ENCODE results near the gene BLOC1S3.

Gene BLOC1S3

DNA sequence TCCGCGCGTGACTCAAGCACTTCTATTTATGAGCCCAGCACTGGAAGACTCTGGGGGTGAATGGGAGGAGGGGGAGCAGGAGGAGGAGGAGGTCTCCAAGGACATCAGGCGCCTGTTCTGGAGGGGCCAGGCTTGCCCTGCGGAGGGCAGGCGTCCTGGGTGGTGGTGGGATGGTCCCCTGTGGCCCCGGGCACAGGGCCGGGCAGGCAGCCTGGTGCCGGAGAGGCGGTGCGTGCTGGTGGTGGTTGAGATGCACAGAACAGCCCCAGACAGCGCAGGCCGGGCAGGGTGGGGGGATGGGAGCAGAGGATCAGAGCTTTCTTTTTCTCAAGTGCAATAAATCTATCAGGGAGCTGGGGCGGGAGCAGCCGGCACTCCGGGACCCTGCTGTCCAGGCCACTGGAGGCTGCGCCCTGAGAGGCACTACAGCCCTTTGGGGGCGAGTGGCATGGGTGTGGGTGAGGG is 31.8 kb upstream of the BLOC1S3 start:
- DNase-seq: no peak

DNA sequence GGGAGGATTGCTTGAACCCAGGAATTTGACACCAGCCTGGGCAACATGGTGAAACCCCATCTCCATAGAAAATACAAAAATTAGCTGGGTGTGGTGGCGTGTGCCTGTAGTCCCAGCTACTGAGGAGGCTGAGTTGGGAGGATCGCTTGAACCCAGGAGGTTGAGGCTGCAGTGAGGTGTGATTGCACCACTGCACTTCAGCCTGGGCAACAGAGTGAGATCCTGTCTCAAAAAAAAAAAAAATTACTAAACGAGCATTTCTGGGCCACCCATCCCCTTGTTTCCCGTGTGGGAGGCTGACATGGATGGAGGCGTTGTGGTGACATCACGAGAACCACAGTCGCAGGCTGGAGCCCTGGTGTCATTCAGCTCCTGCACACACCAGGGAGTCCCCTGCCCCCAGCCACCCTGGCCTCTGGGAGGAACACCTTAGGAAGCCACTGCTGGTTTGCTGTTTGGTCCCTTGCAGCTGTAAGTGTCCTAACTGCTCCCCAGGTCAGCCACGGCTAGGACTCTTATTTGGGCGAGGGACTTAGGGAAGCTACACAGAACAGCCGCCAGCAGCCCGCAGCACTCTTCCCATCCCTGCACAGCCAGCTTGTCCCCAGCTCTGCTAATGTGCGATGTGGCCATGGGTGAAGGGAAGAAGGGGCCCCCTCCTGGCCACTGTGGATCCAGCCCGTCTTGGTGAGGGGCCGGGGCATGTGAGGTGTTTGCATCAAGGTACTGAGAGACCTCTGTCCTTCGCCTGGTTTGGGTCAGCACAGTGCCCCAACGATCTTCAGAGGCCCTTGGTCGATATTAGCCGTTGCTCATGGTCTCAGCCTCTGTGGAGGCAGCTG is 30.5 kb upstream of the BLOC1S3 start:
- no peak for DNase-seq

DNA sequence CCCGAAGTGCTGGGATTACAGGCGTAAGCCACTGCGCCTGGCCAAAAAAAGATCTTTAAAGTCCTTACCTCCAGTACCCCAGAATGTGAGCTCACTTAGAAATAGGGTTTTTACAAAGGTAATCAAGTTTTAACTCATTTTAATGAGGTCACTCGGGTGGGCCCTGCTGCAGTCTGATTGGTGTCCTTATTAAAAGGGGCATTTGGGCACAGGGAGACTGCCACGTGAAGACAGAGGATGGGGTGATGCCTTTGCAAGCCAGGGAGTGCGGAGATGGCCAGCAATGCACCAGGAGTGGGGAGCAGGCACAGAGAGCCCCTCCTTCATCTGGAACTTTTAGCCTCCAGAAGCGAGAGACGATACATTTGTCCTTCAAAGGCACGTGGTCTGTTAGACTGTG is 29.5 kb upstream of the BLOC1S3 start:
- no peak for DNase-seq

DNA sequence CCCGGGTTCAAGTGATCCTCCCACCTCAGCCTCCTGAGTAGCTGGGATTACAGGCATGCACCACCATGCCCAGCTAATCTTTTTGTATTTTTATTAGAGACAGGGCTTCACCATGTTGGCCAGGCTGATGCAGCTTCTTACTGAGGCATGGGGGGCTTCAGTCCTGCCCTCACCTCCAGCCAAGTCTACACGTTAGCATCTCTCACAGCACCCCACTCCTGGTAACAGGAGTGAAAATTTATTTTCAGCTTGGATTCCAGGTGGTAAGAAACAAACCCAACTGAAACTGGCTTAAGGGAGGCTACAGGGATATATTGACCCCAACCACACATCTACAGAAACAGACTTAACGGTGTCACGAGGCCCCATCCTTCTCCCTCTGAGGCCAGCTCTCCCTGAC is 28.4 kb upstream of the BLOC1S3 start:
- DNase-seq: no peak

DNA sequence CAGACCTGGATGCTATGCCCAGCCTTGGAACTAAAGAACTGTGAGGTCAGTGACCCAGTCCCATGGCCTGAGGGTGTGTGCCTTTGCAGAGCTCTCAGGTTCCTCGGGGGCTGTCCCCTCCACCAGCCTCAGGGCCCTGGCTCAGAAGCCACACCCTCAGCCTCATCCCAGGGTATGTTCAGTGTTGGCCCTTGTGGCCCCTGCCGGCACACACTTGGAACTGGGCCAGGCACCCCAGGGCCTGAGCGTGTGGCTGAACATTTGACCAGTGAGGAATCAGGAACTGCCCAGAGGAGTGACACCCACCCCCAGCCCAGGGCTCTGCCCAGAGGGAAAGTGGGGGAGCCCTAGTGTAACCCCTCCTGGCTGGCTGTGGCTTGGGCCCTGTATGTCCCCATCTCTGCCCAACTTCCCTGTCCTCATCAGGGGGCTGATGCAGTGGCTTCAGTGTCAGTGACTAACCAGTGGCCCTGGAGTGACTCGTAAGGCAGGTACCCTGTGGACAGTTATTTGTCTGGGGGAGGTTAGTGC is 27.8 kb upstream of the BLOC1S3 start:
- no peak for DNase-seq

DNA sequence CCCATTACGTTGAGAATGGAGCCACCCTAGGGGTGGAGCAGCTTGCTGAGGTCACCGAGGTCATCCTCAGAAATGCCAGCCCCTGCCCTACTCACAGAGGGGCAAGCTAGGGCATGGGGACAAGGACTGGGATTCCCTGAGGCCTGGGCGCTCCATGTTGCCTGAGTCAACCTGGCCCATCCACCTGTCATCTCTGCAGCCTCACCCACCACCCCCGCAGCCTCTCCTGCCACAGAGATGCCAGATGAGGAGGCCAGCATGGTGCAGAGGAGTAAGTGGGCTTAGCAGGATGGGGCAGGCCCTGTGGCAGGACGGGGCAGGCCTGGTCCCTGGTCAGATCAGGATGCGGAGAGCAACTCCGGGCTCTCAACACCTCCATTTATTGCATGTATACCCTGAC is 27.3 kb upstream of the BLOC1S3 start:
- no peak for DNase-seq

DNA sequence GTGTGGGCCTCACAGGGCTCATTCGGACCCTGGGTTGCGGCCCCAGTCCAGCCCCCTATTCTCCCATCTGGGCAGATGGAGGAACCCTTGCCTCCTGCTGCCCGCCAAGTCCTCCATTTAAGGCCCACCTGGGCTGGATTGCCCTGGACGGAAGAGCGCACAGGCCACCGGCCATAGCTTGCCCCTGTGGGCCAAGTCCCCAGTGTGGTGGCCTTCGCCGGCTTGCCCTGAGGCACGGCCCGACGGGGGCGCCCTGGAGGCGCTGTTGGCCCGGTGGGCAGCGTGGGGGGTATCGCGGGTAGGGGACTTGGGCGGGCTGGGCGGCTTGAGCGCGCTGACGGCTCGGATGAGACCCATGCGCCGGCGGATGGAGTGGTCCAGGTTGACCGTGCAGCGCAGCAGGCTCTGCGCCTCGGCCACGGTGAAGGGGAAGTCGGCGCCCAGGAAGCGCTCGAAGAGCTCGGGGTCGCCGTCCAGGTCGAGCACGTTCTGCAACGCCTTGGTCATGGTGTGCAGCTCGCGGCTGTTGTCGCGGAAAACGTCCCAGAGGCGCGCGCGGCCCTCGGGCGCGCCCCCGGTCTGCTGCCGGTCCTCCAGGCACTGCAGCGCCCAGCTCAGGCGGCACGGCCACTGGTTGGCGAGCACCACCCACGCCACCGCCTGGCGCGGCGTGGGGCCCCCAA is 26.6 kb upstream of the BLOC1S3 start:
- DNase-seq: no peak

DNA sequence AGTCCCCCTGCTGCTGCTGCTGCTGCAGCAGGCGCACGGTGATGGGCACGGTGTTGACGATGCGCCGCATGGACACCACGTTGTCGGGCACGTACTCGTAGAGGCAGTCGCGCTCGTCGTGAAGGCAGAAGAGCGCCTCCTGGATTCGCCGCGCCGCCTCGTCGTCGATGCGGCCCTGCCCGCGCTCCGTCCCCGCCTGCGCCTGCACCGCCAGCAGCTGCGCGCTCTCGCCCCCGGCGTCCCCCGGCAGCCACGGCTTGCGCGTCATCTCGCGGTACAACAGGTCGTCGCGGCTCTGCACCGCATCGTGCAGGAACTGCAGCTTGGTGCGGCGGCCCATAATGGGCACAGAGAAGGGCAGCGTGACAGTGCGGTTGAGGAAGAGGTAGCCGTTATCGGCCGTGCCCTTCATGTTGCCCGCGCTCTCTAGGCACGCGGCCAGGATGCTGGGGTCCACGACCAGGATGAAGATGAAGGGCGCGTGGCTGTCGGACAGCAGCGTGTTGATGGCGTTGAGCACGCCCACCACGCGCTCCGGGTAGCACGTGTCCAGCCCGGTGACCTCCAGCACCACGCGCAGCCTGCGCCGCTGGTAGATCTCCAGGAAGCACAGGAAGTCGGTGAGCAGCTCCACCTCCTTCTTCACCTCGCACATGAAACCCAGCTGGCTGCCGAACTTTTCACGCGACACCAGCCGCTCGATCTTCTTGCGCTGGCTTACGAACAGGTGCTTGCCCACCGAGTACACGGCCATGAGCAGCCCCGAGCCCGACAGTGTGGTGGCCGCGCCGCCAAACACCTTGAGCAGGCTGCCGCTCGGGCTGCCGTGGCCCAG is 25.9 kb upstream of the BLOC1S3 start:
- peak; percentile 50 for DNase-seq

DNA sequence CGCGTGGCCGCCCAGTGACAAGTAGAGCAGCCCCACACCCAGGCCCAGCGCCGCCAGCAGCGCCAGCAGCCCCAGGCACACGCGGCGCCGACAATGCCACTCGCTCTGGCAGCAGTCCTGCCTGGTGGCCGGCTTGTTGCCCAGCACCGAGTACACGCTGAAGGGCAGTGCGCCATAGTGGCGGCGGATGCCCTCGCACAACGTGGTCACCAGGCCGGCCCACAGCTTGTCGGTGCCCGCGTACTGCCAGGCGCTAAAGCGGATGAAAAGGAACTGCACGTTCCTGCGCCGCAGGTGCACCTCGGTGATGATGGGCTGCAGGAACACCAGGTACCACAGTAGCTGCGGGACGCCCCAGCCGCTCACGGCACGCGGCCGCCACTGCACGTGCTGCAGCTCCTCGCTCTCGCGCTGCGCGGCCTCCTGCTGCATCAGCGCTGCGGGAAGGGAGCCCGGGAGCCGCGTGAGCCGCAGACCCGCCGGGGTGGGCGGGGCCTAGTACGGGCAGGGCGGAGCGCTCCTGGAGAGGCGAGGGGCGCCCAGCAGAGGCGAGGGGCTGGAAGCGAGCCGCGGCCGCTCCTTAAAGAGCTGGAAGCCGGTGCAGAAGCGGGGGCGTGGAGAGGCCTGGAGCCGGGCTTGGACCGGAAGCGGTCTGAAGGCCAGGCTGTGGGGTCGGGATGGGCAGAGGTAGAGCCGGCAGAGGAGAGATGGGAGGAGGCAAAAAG is 25.1 kb upstream of the BLOC1S3 start:
- DNase-seq: no peak

DNA sequence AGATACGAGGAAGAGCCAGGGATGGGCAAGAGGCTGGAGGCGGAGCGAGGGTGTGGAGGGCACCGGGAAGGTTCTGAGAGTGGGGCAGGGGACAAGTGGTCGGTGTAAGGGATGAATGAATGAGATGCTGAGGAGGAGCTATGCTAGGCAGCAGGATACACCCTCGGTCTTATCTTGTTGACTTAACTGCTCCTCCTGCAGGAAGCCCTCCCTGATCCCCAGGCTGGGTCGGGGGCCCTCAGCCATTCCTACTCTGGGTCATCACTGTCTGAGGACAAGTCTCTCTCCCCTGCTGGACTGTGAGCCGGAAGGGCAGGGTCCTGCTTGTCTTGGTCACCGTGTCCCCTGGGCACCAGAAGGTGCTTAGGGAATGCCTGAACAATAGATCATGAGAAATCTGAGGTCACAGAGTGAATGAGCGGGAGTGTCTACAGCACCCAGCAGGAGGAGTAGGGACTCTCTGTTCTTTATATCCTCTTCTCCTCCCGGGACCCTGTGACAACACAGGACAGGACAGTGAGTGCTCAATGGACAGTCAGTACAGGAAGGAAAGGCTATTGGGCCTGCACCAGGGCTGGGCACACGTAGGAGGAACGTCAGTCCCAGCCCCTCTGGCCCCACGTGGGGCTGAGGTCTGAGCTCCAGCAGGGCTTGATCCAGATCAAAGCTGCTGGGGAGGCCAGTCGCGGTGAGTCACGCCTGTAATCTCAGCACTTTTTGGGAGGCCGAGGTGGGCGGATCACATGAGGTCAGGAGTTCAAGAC is 24.3 kb upstream of the BLOC1S3 start:
- no peak for DNase-seq

DNA sequence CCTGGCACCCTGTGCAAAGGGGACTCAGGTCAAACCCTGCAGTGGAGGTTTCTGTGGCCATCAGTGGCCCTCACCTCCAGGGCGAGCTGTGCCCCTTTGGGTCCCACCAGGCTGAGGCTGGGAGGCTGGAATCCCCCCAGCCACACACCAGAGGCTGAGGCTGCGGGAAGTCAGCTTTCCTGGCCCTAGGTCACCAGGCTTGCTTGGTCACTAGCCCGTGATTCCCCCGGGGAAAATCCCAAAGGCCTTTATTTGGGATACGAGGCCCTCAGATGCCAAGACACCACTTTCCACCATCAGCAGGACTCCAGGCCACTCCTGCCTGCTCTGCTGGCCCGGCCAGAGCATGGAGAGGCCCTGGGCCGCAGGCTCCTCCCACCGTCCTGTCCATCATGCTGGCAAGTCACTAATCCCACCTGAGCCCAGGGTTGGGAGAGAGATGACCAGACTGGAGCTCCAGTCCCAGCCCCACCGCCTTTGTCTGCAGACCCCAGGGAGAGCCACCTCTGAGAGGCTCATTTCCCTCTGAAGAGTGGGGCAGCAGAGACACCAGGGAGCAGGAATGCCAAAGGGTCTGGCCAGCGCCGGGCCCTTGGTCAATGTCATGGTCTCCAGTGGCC is 22.5 kb upstream of the BLOC1S3 start:
- no peak for DNase-seq

DNA sequence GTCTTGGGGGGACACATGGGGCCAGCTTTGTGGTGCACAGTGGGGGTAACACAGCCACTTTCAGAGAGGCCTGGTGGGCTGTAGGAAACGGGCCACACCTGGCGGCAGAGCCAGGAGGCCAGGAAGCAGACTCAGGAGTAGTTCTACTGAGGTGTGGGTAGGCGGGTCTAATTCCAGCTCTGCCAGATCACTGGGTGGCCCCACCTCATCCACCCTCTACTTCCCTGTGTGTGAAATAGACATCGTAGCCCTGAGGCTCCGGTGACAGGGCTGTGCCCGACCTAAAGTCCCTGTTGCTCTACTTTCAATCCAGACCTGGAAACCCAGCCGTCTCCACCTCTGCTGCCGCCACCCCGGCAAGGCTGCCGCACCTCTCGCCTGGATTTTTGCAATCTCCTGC is 21.8 kb upstream of the BLOC1S3 start:
- no peak for DNase-seq

DNA sequence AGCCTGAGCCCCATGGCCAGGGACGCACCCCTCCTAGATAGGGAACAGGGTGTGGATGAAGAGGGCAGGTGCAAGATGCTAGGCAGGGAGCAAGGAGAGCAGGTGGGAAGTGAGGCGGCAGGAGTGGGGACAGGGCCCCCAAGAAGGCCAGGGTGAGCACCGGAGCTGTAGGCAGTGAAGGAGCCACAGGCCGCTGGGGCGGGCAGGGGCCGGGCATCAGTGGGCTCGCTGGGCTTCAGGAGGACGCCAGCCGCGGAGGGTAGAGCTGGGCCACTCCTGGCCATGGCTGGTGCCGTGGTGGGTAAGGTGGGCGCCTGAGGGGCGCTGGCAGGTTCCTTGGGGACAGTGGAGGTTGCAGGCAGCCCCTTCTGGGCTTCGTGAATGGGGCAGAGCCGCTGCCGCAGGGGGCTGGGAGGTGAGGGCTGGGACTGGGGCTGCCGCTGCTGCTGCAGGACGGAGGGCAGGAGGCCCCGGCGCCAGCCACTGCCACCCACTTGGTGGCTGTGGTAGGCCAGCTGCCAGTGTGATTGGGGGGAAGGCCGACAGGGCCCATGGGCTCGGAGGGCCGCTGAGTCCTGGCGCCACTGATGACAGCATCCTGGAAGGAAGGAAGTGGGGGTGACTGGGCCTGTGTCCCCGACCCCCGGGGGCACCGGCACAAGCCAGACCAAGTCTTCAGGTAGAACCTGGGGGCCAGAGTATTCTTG is 19.9 kb upstream of the BLOC1S3 start:
- DNase-seq: no peak

DNA sequence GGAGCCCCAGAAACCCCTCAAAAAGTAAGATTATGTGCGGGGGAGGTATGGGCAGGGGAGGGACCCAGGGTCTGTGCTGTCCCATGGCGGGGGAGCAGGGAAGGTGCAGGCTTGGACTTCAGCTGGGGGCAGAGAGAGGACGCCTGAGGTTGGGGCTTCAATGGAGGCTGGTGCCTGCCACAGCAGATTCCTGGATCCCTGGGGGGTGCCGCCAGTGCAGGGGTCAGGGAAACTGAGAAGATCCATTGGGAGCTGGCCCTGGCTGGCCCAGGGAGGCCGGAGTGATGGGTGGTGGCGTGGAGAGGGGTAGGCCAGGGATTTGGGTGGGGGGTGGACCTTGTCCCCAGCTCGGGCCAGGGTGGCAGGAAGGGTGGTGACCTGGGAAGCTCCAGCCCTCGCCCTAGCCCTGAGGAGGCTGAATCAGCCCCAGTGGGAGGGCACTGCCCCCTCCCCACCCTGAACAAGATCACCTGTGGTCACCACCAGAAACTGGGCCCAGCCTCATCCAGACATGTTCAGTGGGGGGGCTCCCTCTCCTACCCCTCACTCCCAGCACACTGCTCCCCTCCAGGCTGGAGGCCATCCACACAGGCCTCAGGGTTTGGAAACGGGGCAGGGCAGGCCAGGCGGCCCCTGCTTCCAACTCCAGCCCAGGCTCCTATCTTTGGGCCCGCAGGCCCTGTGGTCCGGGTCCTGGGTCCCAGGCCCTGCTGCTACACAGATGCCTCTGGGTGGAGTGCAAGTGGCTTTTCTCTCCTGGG is 19.2 kb upstream of the BLOC1S3 start:
- no peak for DNase-seq

DNA sequence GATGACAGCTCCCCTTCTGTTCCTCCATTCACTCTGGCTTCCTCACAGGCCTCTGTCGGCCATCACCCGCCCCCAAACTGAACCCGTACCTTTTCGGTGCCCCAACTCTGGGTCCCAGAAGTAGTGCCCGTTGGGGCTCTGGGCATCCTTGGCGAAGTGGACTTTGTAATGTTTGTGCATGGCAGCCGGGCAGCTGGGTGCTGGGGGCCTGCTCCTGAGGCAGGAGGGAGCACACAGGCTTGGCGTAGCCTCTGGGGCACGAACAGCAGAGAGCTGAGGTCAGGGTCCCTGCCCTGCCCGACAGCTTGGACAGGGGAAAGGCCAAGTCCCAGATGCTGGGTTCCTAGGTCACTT is 18.6 kb upstream of the BLOC1S3 start:
- DNase-seq: no peak

DNA sequence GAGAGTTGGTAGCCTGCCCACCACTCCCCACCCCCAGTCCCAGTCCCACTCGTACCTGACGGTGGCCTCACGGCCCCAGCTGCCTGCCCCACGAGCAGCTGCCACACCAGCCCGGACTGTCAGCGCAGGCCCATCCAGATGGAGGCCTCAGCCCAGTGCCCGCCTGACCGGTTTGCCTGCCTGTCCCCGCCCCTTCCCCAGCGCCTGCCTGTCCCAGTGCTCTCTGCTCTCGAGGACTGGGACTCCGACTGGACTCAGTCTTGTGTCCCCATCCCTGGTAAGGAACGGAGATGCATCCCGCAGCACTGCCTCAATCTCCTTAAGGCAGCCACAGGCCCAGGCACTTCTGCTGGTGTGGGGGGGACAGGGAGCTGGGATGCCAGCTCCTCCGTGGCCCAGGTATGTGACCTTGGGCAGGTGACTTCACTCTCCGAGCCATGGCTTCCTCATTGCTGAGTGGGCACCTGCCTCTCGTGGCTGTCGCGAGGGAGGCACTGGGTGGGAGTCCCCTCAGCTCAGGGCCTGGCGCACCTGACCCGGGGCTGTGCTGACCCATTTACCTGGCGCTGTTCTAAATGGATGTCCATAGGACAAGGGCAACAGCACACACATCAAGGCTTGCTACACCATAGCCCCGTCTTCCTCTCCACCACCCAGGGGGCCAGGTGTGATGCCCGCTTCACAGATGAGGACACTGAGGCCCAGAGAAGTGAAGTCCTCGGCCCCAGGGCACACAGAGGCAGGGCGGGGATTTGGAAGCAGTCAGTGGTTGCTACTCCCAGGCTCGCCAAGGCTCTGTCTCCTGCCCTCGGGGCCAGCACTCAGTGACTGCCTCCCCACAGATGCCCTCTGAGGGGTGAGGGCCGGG is 17.5 kb upstream of the BLOC1S3 start, which contains the start of gene NKPD1:
NKPD1 (minus strand) TSS at position 113 of the 868 bp plus-strand sequence. CDS start 832 bp downstream, outside the sequence.
- no peak for DNase-seq

DNA sequence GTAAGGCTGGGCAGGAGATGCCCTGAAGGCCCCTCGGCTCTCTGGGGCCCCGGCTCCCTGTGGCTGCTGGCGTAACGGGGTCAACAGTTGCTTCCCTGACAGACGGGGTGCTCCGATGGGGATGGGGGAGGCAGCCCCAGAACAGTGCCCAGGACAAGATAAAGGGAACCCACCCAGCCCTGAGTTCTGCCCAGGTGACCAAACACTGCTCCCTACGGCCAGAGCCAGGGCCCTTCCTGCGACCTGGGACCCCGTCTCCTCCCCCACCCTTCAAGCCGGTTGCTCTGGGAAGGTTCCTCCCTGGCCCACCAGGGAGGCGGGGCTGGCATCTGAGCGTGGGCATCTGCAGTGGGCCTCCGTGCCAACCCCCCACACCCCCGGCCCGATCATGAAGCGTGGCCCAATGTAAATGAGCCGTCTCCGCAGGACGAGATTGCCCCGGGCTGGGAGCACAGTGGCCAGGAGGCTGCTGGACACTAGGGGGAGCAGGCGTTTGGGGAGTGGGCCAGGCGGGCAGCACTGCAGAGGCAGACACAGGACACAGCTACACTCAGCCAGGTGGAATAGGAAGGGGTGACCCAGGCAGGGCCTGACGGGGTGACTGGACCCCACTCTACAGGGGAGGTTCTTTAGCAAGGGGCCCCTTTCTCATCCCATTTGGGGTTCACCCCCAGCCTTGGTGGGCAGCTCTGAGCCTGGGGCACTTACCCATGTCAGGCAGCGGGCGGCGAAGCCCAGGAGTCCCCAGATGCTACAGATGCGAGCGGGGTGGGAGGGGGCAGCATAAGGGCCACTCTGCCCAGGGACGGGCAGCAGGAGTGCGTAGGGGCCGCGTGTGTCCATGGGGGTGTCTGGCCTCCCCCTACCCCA is 16.6 kb upstream of the BLOC1S3 start:
- DNase-seq: no peak

Measured in CD4-positive, alpha-beta T cell treated with Interleukin-15 for 1 hour (primary cell).